T-helper 1 cell (primary cell): ENCODE data around the gene ZFP92.
A peak's percentile ranks its signal among the peaks of the same experiment; 100 is the strongest.

Experiments
- DNase-seq, 5 donors: peaks; one replicate each; pipeline ENCODE4 v3.0.0-alpha.2; 2012 to 2020

ZFP92 gene

GRCh38 chrX:153457827-153458466 is 46.7 kb downstream of the ZFP92 start:
- no peak for DNase-seq

GRCh38 chrX:153458476-153458875 is 47.2 kb downstream of the ZFP92 start:
- DNase-seq = no peak

GRCh38 chrX:153459986-153460385 is 48.7 kb downstream of the ZFP92 start:
- no peak for DNase-seq

GRCh38 chrX:153460826-153461225 is 49.6 kb downstream of the ZFP92 start:
- peak in 3 of 5 donors; percentile 10 to 38 (median 21) for DNase-seq
